Measurements from ENCODE around the gene HOXB3.

Gene HOXB3

DNA sequence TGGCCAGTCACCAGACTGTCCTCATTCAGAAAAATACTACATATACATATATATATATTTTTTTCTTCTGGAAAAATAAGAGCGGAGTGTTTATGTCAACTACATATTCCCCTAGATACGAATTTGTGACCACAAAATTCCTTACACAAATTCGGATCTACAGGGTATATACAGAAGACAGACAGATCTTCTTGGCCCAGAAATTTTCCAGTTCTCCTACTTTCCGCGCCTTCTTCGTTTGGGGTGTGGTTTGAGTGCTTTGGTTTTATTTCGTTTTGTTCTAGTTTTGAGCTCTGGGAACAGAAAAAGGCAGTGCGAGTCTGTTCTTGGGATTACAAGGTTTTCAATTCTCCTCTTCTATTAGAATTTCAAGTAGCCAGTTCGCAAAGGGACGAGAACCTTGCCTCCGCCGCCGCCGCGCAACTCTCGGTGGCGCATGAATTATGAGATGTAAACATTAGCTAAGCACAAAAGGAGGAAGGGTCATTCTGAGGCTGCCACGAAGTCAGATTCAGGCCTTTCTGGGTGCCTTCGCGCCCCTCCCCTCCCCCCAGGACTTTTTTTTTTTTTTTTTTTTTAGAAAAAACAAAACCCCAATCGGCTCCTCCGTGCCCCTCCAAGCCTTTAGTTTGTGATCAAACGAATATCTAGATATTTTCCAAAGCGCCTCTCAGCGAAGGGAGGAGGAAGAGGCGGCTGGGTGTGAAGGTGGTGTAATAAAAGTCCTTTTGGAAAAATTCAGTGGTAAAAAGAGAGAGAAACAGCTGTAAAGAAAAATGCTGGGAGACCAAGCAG is 10.1 kb downstream of the HOXB3 start:
- POLR2A ChIA-PET = interaction anchor here (0.7 kb wide), 1 partner anchor 537 kb away, joined by 5 read pairs; no protein-coding TSS in a partner anchor
- TF ChIP-seq, protein P1, sequence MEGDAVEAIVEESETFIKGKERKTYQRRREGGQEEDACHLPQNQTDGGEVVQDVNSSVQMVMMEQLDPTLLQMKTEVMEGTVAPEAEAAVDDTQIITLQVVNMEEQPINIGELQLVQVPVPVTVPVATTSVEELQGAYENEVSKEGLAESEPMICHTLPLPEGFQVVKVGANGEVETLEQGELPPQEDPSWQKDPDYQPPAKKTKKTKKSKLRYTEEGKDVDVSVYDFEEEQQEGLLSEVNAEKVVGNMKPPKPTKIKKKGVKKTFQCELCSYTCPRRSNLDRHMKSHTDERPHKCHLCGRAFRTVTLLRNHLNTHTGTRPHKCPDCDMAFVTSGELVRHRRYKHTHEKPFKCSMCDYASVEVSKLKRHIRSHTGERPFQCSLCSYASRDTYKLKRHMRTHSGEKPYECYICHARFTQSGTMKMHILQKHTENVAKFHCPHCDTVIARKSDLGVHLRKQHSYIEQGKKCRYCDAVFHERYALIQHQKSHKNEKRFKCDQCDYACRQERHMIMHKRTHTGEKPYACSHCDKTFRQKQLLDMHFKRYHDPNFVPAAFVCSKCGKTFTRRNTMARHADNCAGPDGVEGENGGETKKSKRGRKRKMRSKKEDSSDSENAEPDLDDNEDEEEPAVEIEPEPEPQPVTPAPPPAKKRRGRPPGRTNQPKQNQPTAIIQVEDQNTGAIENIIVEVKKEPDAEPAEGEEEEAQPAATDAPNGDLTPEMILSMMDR (IDR thresholded peaks at IDR 0.05; ENCODE audit: control extremely low read depth, extremely low read depth, low read depth, missing control alignments) = no peak
- CTCF ChIA-PET = interaction anchor here (3.7 kb wide), 1 partner anchor 8 kb away, joined by 13 read pairs; no protein-coding TSS in a partner anchor
- no peak for DNase-seq (ENCODE audit: extremely low spot score)

DNA sequence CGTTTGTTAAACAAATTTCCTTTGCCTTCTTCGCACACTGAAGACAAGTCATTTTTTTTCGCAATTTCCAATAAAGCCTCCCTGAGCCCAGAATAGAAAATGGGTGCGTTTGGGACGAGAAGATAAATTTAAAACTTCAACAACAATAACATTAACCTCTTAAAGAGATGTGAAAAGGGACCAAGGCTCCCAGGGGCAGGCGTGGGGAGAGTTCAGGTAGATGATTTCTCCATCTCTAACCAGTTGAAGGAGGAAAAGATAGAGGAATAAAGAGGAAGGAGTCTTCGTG is 10.6 kb downstream of the HOXB3 start:
- TF ChIP-seq, protein P1 (IDR thresholded peaks at IDR 0.05; ENCODE audit: control extremely low read depth, extremely low read depth, low read depth, missing control alignments) = no peak
- POLR2A ChIA-PET = interaction anchor here (0.7 kb wide), 1 partner anchor 537 kb away, joined by 5 read pairs; no protein-coding TSS in a partner anchor
- no peak for DNase-seq (ENCODE audit: extremely low spot score)
- CTCF ChIA-PET = interaction anchor here (1.2 to 3.7 kb wide), 3 partner anchors 9 to 243 kb away, joined by 3 to 13 read pairs (median 6); no protein-coding TSS in a partner anchor

DNA sequence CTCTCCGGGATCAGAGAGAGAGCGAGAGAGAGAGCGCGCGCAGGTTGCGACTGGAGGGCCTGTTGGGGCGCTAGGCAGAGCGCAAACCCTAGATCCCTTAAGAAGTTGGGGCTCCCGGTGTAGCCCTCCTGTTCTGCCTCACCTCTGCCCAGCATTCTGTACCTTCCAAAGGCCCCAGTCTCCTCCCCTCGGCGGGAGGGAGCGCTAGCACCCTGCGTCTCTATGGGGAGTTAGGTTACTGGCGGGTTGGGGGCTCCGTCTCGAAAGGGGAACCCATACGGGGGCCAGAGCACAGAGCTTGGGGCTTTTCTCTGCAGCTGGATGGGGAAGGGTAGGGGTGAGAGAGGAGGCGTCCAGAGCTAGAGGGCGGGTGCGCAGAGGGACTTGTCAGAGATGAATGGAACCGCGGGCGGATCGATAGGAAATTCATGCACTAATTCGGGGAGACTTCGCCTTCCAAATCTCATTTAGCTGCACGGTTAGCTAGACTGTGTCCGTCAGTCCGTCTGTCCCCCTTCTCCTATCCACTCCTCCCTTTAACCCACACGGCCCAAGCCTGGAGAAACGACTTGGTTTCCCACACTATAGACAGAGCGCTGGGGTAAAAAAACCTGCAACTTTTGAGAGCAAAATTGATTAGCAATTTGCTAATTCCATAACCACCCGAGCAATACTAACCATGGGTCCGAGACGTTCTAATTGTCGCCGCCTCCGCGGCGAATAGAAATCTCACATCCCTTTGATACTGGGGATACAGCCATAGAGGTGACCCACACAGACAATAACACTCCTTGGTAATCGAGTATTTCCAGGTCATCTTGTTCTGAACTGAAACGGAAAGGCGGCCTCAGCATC is 11.2 kb downstream of the HOXB3 start:
- no peak for DNase-seq (ENCODE audit: extremely low spot score)
- POLR2A ChIA-PET = no interaction called here

DNA sequence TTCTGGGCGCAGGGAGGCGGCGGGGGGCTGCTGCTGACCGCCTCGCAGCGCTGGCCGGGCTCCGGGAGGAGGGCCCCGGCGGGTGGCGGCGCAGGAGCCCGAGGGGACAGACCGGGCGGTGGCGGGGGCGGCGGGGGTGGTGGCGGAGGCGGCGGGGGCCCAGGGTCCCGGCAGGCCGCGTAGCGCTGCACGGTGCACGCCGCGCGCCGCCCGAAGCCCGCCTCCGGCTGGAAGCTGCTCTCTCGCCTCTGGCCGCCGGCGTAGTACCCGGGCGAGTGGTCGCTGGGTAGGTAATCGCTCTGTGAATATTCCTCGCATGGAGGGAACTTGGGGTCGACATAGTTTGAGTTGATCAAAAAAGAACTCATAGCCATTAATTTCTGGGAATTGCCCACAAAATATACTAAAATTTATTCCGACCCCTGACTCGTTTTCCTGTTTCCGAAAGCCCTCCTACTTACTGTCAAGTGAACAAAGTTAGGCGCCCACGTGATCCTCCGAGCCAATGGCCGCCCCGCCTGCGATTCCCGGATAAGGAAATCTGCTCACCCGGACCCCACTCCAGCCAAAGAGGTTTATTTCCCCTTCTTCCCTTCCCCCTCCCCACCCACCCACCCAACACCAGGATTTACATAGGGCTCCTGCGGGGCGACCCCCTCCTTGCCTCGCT is 12.0 kb downstream of the HOXB3 start, which contains the start of gene HOXB4:
TSS of gene HOXB4 (minus strand) at position 405 of the 670 bp plus-strand sequence. CDS start at position 374, 31 bp downstream.
- ChIA-PET POLR2A (interaction anchor here (0.7 kb wide), 1 partner anchor 493 kb away, joined by 3 read pairs; no protein-coding TSS in a partner anchor), CTCF (interaction anchor here (1.2 to 3.7 kb wide), 4 partner anchors 10 to 242 kb away, joined by 3 to 13 read pairs (median 6); no protein-coding TSS in a partner anchor)
- TF ChIP-seq, protein P1 (IDR thresholded peaks at IDR 0.05; ENCODE audit: control extremely low read depth, extremely low read depth, low read depth, missing control alignments) = no peak
- DNase-seq (ENCODE audit: extremely low spot score) = peak; percentile 76

More for the DNA sequence above, 11.2 kb downstream of the HOXB3 start:
- TF ChIP-seq, protein P1 (IDR thresholded peaks at IDR 0.05; ENCODE audit: control extremely low read depth, extremely low read depth, low read depth, missing control alignments) = peak; percentile 12
- CTCF ChIA-PET = interaction anchor here (1.2 to 3.7 kb wide), 4 partner anchors 9 to 243 kb away, joined by 3 to 13 read pairs (median 6); no protein-coding TSS in a partner anchor

DNA sequence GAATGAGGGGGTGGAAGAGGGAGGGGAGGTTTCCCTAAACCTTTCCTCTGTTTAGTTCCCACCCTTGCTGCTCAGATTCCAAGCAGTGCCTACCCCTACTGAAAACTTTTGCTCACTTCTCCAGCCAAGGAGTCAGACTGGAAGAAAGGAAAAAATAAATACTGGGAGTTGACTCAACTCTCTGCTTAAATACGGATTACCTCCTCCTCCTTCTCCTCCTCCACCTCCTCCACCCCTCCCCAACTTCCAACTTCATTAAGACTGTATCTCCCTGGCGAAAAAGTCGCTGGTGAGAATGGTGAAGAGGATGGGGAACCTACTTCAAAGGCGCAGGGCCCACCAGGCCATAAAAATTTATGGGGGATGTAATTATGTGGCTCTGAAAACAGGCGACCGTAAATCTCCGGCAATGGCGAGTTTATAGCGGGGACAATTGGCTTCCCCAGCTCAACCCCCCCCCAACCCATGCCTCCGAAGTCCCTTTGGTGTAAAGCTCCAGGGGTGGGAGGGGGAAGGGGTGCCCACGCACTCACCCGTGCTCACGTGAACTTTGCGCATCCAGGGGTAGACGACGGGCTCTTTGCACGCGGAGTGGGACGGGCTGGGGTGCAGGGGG is 12.6 kb downstream of the HOXB3 start:
- CTCF ChIA-PET = interaction anchor here (1.5 to 3.7 kb wide), 2 partner anchors 10 to 11 kb away, joined by 5 to 13 read pairs; no protein-coding TSS in a partner anchor

More for the DNA sequence above, 12.6 kb downstream of the HOXB3 start:
- DNase-seq (ENCODE audit: extremely low spot score) = no peak
- TF ChIP-seq, protein P1 (IDR thresholded peaks at IDR 0.05; ENCODE audit: control extremely low read depth, extremely low read depth, low read depth, missing control alignments) = no peak
- POLR2A ChIA-PET = interaction anchor here (0.7 kb wide), 1 partner anchor 492 kb away, joined by 3 read pairs; no protein-coding TSS in a partner anchor
